Suprapubic skin (tissue), 3 donors: ENCODE measurements around the gene RNF39.

Source experiments
- EP300 ChIP-seq: sonication (generic); formaldehyde crosslinking; IDR thresholded peaks from one replicate; pipeline ENCODE4 v1.6.1; 2017; ENCODE audit warnings: antibody characterized with exemption
- POLR2A ChIP-seq, 2 donors: fragments of 450-650 bp; IDR thresholded peaks; one replicate each; pipeline ENCODE4 v1.6.1; 2017; ENCODE audit warnings: antibody characterized with exemption in 2 of 2, mild to moderate bottlenecking in 2 of 2, moderate library complexity in 2 of 2
- TF ChIP-seq, protein P1 (sequence below), 2 donors: fragments of 200-600 bp in 1 of 2; fragments of 450-650 bp in 1 of 2; sonication (generic) in 1 of 2; IDR thresholded peaks; one replicate each; pipeline ENCODE4 v1.5.1; 2016 to 2019; ENCODE audit warnings: antibody characterized with exemption in 2 of 2, mild to moderate bottlenecking in 1 of 2, moderate library complexity in 1 of 2

DNA sequence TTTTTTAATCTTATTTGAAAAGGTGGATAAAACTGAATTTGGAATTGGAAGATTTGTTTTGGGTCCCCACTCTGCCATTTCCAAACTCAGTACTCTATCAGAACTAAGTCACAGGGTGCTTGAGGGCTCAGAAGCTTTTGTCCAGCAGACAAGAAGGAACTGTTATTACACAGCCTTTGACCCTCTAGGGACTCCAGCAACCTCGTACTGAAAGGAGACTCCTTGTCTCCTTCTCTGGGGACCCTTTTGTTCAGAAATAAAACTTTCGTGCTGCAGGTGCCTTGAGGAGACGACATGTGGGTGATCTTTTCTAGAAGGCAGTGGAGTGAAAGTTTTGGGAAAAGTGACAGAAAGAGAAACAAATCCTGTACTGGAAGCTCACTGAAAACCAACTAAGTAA lies 21.9 kb downstream of the RNF39 start:
- TF ChIP-seq, protein P1, sequence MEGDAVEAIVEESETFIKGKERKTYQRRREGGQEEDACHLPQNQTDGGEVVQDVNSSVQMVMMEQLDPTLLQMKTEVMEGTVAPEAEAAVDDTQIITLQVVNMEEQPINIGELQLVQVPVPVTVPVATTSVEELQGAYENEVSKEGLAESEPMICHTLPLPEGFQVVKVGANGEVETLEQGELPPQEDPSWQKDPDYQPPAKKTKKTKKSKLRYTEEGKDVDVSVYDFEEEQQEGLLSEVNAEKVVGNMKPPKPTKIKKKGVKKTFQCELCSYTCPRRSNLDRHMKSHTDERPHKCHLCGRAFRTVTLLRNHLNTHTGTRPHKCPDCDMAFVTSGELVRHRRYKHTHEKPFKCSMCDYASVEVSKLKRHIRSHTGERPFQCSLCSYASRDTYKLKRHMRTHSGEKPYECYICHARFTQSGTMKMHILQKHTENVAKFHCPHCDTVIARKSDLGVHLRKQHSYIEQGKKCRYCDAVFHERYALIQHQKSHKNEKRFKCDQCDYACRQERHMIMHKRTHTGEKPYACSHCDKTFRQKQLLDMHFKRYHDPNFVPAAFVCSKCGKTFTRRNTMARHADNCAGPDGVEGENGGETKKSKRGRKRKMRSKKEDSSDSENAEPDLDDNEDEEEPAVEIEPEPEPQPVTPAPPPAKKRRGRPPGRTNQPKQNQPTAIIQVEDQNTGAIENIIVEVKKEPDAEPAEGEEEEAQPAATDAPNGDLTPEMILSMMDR (IDR thresholded peaks at IDR 0.05), result no peak
- TF ChIP-seq POLR2A (IDR thresholded peaks at IDR 0.05), result no peak
- no peak for TF ChIP-seq EP300
